Activated T-cell treated with anti-CD3 and anti-CD28 coated beads for 4 hours (primary cell): Measurements from ENCODE around the gene TCERG1L.

Experiments
- DNase-seq: peaks from one replicate; pipeline ENCODE4 v3.0.0-alpha.2; 2020

The TCERG1L gene

GRCh38 chr10:131314799-131315198 lies 3.3 kb upstream of the TCERG1L start:
- no peak for DNase-seq

- no peak for DNase-seq
Observed at GRCh38 chr10:131314148-131314547, 2.6 kb upstream of the TCERG1L start.

GRCh38 chr10:131313377-131313776 lies 1.9 kb upstream of the TCERG1L start:
- DNase-seq, result no peak

- no peak for DNase-seq
Observed at GRCh38 chr10:131312478-131312836, 936 bp upstream of the TCERG1L start.

- no peak for DNase-seq
Observed at GRCh38 chr10:131311402-131311660, 190 bp downstream of the TCERG1L start.

GRCh38 chr10:131310551-131311401 lies 745 bp downstream of the TCERG1L start:
- no peak for DNase-seq

- DNase-seq, result no peak
Observed at GRCh38 chr10:131310142-131310541, 1.4 kb downstream of the TCERG1L start.

GRCh38 chr10:131300508-131300907 lies 11.0 kb downstream of the TCERG1L start:
- DNase-seq, result no peak

GRCh38 chr10:131290781-131291180 lies 20.7 kb downstream of the TCERG1L start:
- no peak for DNase-seq

- DNase-seq, result no peak
Observed at GRCh38 chr10:131288648-131289047, 22.9 kb downstream of the TCERG1L start.

- DNase-seq, result no peak
Observed at GRCh38 chr10:131282961-131283360, 28.6 kb downstream of the TCERG1L start.

- no peak for DNase-seq
Observed at GRCh38 chr10:131280101-131280500, 31.4 kb downstream of the TCERG1L start.

- DNase-seq, result no peak
Observed at GRCh38 chr10:131279516-131279915, 32.0 kb downstream of the TCERG1L start.

- DNase-seq, result no peak
Observed at GRCh38 chr10:131277969-131278368, 33.6 kb downstream of the TCERG1L start.

- no peak for DNase-seq
Observed at GRCh38 chr10:131277278-131277677, 34.2 kb downstream of the TCERG1L start.

GRCh38 chr10:131275691-131276090 lies 35.8 kb downstream of the TCERG1L start:
- no peak for DNase-seq

- DNase-seq, result no peak
Observed at GRCh38 chr10:131274883-131275282, 36.6 kb downstream of the TCERG1L start.

GRCh38 chr10:131274133-131274880 lies 37.2 kb downstream of the TCERG1L start:
- DNase-seq, result no peak

GRCh38 chr10:131273476-131273875 lies 38.0 kb downstream of the TCERG1L start:
- DNase-seq, result no peak

GRCh38 chr10:131272897-131273451 lies 38.5 kb downstream of the TCERG1L start:
- DNase-seq, result no peak

- DNase-seq, result no peak
Observed at GRCh38 chr10:131271966-131272365, 39.6 kb downstream of the TCERG1L start.

- DNase-seq, result no peak
Observed at GRCh38 chr10:131271195-131271880, 40.2 kb downstream of the TCERG1L start.

- no peak for DNase-seq
Observed at GRCh38 chr10:131270461-131271190, 40.9 kb downstream of the TCERG1L start.
